SW480 (cell line): ENCODE measurements around the gene SVIL.
"Not testable (repeated sequence)": the region's sequence is repeated elsewhere in the genome, so short reads cannot be mapped to it uniquely, and the experiment has no call there.

Experiments
- DNase-seq: peaks from one replicate; pipeline ENCODE4 v3.0.0-alpha.2; 2016; ENCODE audit warnings: low spot score

SVIL gene

DNA sequence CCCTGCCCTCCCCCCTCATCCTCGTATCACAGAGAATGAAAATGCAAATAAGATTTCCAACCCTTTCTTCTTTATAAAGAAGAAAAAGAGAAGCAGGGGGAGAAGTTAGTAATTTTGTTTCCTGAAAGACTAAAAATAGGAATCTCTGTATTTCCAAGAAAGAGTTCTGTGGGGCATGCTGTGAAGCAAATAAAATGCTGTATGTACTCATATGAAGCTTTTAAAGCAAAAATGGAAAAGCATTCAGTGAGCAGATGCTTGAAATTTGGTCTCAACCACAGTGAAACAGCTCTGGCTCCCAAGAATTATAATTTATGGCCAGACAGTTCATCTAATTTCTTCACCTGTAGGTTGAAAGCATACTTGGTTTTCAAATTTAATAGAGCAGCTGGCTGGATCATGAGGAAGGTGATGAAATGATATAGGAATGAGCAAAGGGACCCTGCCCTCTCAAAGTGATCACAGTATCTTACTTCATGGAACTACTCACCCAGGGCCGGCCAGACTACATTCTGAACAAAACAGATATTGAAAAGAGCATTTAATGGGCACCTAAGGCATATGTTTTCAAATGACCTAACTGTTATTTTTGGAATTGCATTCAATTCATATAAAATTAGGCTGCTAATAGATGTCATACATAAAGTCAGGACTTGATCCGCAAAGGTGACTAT lies 31.4 kb downstream of the SVIL start:
- no peak for DNase-seq

DNA sequence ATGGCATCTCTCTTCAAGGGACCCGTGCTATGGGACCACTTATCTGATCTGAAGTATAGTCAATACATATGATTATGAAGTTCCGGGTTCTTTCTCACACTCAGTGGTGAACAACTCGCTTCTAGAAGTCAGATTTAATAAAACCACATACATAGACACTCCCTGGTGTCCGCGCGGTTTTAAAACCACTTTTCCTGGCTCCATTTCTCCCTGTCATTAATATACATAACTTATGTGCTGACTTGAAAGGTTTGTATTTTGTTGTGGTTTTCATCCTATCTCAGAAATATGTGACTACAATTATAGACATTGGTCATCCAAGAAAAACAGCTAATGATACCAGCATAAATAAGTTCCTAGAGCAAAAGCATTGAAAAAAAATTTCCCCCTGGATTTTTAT lies 34.0 kb downstream of the SVIL start:
- peak; percentile 47 for DNase-seq

GRCh38 chr10:29600067-29600466 lies 34.7 kb downstream of the SVIL start:
- no peak for DNase-seq

DNA sequence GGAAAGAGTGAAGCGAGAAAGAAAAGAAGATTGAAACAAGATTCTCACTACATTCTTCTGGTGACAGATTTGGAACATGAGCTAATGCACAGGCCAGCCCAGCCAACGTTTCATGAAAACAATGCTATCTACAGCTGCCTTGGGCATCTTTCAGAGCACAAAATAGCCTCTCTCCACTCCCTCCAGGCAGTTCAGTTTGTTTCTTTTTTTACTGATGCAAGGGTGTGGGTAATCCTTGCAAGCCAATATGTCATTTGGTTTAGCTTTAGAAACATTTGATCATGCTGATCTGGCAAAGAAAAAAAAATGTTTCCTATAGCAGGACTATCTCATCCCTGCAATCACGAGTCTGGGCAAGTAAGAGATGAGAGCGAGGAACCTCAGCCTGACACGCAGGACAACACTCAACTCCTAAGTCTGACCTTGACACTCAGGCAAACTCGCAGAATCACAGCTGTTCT lies 35.9 kb downstream of the SVIL start:
- no peak for DNase-seq

GRCh38 chr10:29596826-29597225 lies 37.9 kb downstream of the SVIL start:
- no peak for DNase-seq

GRCh38 chr10:29596356-29596755 lies 38.4 kb downstream of the SVIL start:
- DNase-seq: no peak

- DNase-seq: no peak
Observed at GRCh38 chr10:29595636-29596225, 39.0 kb downstream of the SVIL start.

DNA sequence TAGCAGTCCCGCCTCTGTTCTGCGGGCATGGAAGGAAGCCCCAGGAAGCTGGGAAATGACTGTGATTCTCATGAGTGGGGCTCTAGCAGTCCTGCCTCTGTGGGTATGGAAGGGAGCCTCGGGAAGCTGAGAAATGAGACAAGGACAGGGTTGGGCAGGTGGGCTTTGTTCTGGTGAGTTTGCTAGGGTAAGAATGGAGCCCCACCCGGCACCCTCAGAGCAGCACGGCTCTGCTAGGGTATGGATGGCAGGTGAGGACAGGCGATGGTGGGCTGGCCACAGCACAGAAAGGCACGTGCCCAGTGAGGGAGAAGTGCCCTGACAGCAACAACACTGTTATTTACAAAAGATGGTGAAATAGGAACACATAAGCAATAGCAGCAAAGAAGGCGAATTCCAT lies 39.6 kb downstream of the SVIL start:
- DNase-seq: no peak

DNA sequence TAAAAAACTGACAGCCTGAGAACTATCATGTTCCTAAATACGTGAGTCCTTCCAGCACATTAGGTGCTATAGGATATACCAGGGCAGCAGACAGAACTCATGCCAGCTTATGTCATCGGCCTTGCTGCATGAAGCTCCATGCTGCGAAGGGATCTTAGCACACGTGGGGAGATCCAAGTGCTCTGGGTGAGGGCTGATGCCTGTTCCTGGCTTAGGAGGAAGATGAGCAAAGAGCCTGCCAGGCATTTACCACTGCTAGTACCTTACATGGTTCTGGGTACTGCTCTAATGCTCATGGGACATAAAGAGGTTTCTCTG lies 43.2 kb downstream of the SVIL start:
- DNase-seq: no peak

DNA sequence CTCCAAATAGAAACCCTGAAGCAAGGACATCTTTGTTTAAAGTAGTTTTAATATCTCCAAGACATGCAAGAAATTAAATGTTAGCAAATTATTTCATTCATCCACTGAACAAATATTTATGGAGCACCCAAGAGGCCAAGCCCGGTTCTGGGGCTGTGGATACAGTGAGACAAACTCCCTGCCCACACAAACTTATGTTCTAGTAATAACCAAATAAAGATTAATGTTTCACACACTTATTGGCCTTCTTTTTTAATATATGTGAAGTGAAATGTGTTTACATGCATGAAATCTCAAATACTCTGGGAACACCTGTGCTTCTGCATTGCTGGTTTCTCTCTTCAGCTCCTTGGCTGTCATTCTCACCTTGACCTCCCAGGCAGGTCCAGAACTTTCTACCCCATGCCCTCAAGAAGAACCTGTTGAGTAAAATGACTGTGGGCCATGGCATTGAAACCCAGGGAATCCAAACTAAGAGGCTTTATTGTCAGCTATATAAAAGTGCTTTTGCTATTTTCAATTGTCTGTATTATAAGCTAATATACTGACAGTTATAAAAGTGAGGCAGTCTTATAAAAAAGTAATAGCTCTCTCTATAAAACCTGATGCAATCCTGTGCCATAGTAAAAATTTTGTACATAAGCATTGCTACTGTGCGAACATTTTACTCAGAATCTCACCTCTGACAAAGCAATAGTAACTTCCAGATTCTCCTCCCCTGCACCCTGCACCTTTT lies 43.7 kb downstream of the SVIL start:
- no peak for DNase-seq

DNA sequence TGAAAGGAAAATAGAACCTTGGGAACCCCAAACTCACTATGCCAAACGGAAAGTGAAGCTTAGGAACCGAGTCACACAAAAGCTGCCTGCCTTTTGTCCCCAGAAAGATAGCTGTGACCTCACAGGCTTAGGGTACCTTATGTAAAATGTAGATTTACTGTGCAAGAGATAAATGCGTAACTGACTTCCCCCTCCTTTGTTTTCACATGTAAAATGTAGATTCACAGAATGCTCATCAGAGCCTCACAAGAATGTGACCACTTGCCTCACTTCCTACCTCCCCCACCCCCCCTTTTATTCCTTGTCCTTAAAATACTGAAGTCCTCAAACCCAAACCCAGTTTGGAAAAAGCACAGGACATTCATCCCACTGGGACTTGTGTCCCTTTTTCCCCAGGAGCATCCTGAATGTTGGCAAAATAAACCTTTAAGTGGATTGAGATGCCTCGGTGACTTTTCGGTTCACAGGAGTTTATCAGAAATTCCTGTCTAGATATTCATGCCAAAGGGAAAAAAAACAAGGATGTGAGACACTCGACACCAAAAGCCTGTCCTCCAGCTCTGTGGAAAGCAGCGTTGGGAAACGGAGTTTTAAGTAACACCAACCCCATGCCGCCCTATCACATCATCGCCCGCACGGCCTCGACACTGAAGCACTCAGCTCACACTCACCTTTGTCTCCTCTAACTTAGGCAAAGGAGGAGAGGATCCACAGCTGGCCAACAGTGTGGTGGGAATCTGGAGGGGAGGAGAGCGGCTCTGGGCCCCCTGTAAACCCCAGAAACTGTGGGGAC lies 45.9 kb downstream of the SVIL start:
- no peak for DNase-seq

- DNase-seq: not testable (repeated sequence)
Observed at GRCh38 chr10:29587750-29588628, 46.8 kb downstream of the SVIL start.

- DNase-seq: not testable (repeated sequence)
Observed at GRCh38 chr10:29587102-29587749, 47.5 kb downstream of the SVIL start.

DNA sequence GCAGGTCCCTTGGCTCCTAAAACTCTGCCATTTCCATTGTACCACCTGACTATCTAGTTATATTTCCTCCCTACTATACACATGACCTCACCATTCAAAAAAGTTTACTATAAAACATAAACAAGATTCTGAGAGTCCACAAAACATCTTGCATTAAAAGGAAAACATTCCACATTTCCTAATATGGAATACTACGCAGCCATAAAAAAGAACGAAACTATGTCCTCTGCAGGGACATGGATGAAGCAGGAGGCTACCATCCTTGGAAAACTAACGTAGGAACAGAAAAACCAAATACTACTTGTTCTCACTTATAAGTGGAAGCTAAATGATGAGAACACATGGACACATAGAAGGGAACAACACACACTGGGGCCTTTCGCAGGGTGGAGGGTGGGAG lies 48.3 kb downstream of the SVIL start:
- DNase-seq: no peak

- no peak for DNase-seq
Observed at GRCh38 chr10:29585488-29585976, 49.2 kb downstream of the SVIL start.

DNA sequence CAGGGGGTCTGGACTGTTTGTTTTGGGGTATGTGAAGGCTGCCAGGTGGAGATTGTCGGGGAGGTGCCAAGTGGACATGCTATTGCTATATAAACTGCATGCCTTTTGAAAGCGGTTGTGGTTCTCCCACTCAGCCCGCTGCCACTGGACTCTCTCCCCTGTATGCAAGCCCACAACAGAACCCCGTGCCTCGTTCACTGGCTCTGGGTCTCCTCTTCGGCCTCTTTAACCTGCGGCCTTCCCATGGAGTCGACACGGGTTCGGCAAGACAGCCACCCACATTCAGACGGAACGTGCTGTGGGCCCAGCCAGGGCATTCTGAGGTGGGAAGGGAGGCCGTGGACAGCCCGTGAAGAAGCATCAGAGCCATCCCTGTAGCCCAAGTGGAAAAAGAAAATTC lies 50.3 kb downstream of the SVIL start:
- no peak for DNase-seq

DNA sequence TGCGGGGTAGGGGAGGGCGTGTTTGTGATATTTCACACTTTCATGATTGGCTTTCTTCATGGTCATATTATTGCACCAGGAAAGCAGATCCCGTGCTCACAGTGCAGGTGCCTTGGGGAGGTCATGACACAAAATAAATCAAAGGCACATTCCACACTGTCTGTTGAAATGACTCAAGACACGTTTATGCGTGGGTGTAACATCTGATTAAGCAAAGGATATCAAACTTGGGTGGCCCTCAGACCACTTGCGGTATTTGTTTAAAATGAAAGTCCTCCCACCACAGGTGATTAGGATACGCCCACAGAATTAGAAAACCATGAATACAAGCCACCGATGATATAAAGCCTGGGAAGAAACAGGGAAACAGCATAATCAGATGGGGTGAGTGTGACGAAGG lies 51.1 kb downstream of the SVIL start:
- peak; percentile 36 for DNase-seq

DNA sequence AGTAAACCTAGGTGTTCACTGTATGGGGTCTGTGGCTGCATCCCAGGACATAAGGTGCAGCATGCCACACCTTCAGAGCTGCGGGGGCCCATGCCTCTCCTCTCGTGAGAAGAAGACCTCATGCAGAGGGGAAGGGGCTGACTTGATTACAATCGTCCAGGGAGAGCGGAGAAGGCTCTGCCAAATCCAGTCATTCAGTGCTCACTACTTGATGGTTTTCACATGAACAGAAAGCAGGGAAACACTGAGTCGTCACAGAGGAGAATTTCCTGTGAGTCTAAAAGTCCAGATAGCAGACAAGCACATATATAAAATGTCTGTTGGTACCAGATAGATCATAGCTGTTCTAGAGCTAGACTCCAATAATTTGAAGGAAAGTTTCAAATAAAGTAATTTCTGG lies 52.0 kb downstream of the SVIL start:
- not testable (repeated sequence) for DNase-seq

DNA sequence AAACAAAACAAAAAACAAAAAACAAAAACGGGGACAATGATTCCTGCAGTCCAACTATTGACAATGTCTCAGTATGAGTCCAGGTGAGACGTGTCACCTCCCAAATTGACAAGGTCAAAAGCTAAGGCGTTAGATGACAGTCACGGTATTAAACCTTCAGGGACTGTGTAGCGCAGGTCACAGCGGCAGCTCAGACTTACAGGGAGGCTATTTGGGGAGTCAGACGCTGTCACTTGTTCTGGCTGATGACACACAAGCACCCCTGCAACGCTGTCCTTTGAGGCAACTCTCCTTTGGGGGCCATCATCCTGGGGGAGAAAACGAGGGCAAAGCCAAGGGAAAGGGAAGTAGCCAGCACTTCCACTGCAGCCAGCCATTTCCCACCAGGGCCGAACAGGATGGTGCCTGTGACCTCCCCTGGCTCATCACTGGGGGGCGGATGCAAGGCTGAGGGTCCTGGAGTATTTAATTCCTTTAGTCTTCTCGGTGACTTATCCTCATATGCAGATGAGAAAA lies 55.3 kb downstream of the SVIL start:
- no peak for DNase-seq

GRCh38 chr10:29578457-29578856 lies 56.3 kb downstream of the SVIL start:
- no peak for DNase-seq

- no peak for DNase-seq
Observed at GRCh38 chr10:29576681-29577080, 58.1 kb downstream of the SVIL start.
